ENCODE results near the gene EDN2. TPM values are rescaled to one million over a fixed set of nuclear protein-coding genes. Genes with fewer than 3 reads are reported as not detected.

Gene EDN2
- polyA plus RNA-seq, 1 experiment = 0.06 TPM

DNA sequence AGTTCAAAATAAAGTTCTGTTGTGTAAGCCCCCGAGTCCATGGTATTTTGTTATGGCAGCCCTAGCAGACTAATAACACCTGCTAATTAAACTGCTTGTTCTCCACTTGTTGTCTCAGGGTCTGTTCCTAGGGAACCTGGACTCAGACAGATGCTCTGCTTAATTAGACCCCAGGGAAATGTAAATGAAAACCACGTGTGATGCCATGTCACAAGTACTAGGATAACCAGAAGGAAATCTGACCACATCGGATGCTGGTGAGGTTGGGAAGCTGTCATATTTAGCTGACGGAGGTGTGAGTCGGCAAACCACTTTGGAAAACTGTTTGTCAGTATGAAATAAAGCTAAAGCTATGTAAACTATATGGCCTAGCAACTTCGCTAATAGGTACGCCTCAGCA lies 19.6 kb downstream of the EDN2 start:
- ChIA-PET POLR2A (no interaction called here), CTCF (interaction anchor here (0.6 to 1.3 kb wide), 5 partner anchors 10 to 199 kb away, joined by 3 read pairs; no protein-coding TSS in a partner anchor)
- TF ChIP-seq, protein P1, sequence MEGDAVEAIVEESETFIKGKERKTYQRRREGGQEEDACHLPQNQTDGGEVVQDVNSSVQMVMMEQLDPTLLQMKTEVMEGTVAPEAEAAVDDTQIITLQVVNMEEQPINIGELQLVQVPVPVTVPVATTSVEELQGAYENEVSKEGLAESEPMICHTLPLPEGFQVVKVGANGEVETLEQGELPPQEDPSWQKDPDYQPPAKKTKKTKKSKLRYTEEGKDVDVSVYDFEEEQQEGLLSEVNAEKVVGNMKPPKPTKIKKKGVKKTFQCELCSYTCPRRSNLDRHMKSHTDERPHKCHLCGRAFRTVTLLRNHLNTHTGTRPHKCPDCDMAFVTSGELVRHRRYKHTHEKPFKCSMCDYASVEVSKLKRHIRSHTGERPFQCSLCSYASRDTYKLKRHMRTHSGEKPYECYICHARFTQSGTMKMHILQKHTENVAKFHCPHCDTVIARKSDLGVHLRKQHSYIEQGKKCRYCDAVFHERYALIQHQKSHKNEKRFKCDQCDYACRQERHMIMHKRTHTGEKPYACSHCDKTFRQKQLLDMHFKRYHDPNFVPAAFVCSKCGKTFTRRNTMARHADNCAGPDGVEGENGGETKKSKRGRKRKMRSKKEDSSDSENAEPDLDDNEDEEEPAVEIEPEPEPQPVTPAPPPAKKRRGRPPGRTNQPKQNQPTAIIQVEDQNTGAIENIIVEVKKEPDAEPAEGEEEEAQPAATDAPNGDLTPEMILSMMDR (IDR thresholded peaks at IDR 0.05; ENCODE audit: insufficient read depth, low read depth, low read length) = no peak
- DNase-seq (ENCODE audit: low read depth) = no peak
- Histone ChIP-seq H3K36me3 (ENCODE audit: control insufficient read depth, insufficient read depth, low read length) (no peaks in the 10 kb centered on the region), H3K4me3 (ENCODE audit: low read depth, low read length) (no peak overlapping the region), H3K27me3 (ENCODE audit: control insufficient read depth, insufficient read depth, low read length) (peaks cover 3% of the 10 kb centered on the region; the same call in 1 of the 2 replicates)

DNA sequence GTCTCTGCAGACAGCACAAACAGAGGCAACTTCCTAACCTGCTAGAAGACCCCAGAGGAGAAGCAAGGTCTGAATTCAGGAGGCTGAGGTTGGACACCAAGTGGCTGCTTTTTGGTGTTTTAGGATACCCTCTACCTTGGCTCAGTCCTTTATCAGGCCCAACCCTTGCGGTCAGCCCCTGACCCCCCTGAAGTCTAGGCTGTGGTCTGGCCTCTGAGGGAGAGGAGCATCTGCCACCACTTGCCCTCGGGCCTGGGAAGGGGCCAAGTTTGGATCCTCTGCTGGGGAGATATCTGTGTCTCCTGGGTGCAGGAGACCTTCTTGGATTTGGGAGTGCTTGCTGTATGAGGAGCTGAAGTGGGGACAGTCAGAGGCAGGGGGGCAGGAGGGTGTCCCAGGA lies 21.0 kb downstream of the EDN2 start:
- no peak overlapping the region for H3K4me3 ChIP-seq (ENCODE audit: low read depth, low read length)
- POLR2A ChIA-PET = no interaction called here
- no peaks in the 10 kb centered on the region for H3K36me3 ChIP-seq (ENCODE audit: control insufficient read depth, insufficient read depth, low read length)
- CTCF ChIA-PET = interaction anchor here (1.1 kb wide), 1 partner anchor 29 kb away, joined by 3 read pairs; no protein-coding TSS in a partner anchor
- peaks cover 9% of the 10 kb centered on the region; the same call in 1 of the 2 replicates for H3K27me3 ChIP-seq (ENCODE audit: control insufficient read depth, insufficient read depth, low read length)
- DNase-seq (ENCODE audit: low read depth) = no peak
- TF ChIP-seq, protein P1 (IDR thresholded peaks at IDR 0.05; ENCODE audit: insufficient read depth, low read depth, low read length) = no peak

DNA sequence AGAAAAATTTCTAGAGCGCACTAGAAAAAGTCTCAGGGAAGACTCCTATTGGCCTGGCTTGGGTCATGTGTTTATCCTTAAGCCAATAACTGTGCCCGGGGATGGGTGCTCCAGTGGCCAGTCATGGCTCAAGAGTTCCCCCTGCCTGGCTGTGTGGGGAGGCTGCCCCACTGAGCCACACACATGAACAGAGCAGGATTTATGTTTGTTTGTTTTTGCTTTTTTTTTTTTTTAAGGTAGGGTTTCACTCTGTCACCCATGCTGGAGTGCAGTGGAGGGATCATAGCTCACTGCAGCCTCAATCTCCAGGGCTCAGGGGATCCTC lies 21.8 kb downstream of the EDN2 start:
- POLR2A ChIA-PET = no interaction called here
- H3K36me3 ChIP-seq (ENCODE audit: control insufficient read depth, insufficient read depth, low read length) = no peaks in the 10 kb centered on the region

DNA sequence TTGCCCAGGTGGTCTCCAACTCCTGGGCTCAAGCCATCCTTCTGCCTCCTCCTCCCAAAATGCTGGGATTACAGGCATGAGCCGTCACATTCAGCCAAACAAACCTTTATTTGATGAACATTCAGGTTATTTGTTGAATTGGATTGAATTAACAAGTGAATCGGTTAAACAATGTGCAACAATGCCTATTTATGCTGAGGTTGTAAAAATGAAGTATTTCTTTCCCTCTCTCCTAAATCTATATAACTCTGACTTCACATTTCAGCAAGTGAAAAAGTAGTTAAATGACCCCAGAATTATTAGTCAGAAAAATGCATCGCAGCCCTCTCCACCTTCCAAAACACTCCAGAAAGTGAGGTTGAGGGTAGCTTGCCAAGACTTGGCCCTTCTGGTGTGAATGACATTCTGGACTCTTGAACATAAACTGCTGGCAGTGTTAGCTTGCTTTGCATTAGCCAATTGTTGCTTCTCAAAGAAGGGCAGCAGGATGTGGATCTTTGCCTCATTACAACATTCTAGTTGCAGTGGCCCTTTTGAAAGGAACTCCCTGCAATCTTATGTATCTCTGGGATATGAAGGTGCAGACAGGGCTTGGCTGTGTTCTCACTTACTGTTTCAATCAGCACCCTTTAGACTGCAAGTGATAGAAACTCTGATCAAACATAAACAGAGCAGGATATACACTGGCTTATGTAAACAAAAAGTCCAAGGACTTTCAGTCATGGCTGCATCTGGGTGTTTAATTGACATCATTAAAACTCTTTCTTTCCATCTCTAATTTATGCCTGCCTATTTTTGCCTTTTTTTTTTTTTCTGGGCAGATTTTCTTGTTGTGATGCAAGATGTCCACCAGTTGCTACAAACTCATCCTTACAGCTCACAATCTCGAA lies 22.4 kb downstream of the EDN2 start:
- no peak for DNase-seq (ENCODE audit: low read depth)
- ChIA-PET CTCF (interaction anchor here (0.6 kb wide), 1 partner anchor 24 kb away, joined by 3 read pairs; no protein-coding TSS in a partner anchor), POLR2A (no interaction called here)
- Histone ChIP-seq H3K27me3 (ENCODE audit: control insufficient read depth, insufficient read depth, low read length) (peaks cover 9% of the 10 kb centered on the region; the same call in 1 of the 2 replicates), H3K4me3 (ENCODE audit: low read depth, low read length) (no peak overlapping the region), H3K36me3 (ENCODE audit: control insufficient read depth, insufficient read depth, low read length) (no peaks in the 10 kb centered on the region)
- TF ChIP-seq, protein P1 (IDR thresholded peaks at IDR 0.05; ENCODE audit: insufficient read depth, low read depth, low read length) = no peak

More for the DNA sequence above, 21.8 kb downstream of the EDN2 start:
- TF ChIP-seq, protein P1 (IDR thresholded peaks at IDR 0.05; ENCODE audit: insufficient read depth, low read depth, low read length) = no peak
- DNase-seq (ENCODE audit: low read depth) = no peak
- CTCF ChIA-PET = no interaction called here
- H3K4me3 ChIP-seq (ENCODE audit: low read depth, low read length) = no peak overlapping the region
- H3K27me3 ChIP-seq (ENCODE audit: control insufficient read depth, insufficient read depth, low read length) = peaks cover 9% of the 10 kb centered on the region; the same call in 1 of the 2 replicates

DNA sequence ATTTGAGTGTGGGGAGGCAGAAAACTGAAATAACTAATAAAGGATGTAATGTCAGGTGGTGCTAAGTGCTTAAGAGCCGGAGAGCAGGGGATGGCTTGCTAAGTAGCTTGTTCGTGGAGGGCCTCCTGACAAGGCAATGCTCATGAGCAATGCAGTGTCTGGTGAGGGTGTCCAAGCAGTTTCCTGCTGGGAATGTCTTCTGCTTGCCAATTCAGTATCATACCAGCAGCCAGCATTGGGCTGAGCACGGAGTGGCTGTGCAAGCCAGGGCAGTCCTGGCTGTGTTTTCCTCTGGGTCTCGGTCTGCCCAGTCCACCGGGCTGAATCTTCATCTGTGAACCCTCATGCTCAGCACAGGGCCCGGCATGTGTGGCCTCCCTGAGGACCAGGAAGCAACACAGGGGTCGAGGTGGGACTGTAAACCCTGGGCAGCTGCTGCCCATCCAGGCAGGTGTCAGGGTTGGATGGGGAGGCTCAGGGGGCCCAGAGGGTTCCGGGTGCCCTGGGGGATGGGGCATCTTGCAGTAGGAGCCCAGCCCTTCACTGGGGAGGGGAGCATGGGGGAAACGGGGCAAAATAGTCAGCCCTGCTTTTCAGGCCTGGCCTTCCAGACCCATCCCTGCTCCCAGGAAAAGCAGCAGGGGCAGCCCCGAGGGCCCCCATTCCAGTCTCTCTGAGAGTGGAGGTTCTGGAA lies 27.5 kb downstream of the EDN2 start:
- DNase-seq (ENCODE audit: low read depth) = no peak
- TF ChIP-seq, protein P1 (IDR thresholded peaks at IDR 0.05; ENCODE audit: insufficient read depth, low read depth, low read length) = no peak
- H3K36me3 ChIP-seq (ENCODE audit: control insufficient read depth, insufficient read depth, low read length) = no peaks in the 10 kb centered on the region
- CTCF ChIA-PET = interaction anchor here (1.5 kb wide), 2 partner anchors 23 to 175 kb away, joined by 4 to 5 read pairs; no protein-coding TSS in a partner anchor
- POLR2A ChIA-PET = no interaction called here
- no peak overlapping the region for H3K4me3 ChIP-seq (ENCODE audit: low read depth, low read length)
- H3K27me3 ChIP-seq (ENCODE audit: control insufficient read depth, insufficient read depth, low read length) = peaks cover 6% of the 10 kb centered on the region; the same call in 1 of the 2 replicates
